K562 (cell line): ENCODE results near the gene TCHH. TPM values are rescaled to one million over a fixed set of nuclear protein-coding genes. Genes with fewer than 3 reads are reported as not detected.

Source experiments
- ATAC-seq: fragments of 200-7000 bp; cut with Tn5 transposase; 3 replicates; pipeline ENCODE4 v1.9.1; 2020; ENCODE audit warnings: moderate library complexity
- BruUV-seq: library from RNA; stranded (reverse); fragments of 400-500 nt; replicated peaks from 2 replicates; lab custom pipeline; 2021; lab: Mats Ljungman, UMichigan
- CTCF ChIA-PET: fragments of 300-600 bp; formaldehyde crosslinking; extraction: SDS; loops from one replicate; lab custom pipeline; 2021; ENCODE audit warnings: low intra/inter-chr PET ratio; lab: Yijun Ruan, JAX
- POLR2A ChIA-PET: fragments of 300-600, 350-650 bp; sonication (Branson Sonifier 250); formaldehyde crosslinking; extraction: SDS; loops from one replicate; lab custom pipeline; 2021; ENCODE audit warnings: antibody characterized with exemption, inconsistent platforms; lab: Yijun Ruan, JAX
- DNase-seq, 4 experiments: peaks; one replicate each; pipeline versions ENCODE4 v3.0.0 to v3.0.0-alpha.2; 2011 to 2018; ENCODE audit warnings: low spot score in 3 of 4, mixed read lengths in 3 of 4; ENCODE audit errors: extremely low read depth in 1 of 4
- FAIRE-seq: peaks from 2 replicates; lab custom pipeline; 2011; peaks lifted over from hg19 to GRCh38; lab: Jason Lieb, UNC
- H2AFZ ChIP-seq: 2 replicates; pipeline ENCODE4 v1.6.0; 2011; ENCODE audit warnings: low read depth, low read length, control low read depth, inconsistent platforms
- H3K27ac ChIP-seq: fragments of 200-600 bp; 3 replicates; pipeline ENCODE4 v1.8.0; 2011; ENCODE audit warnings: low read depth, mild to moderate bottlenecking, control low read depth, inconsistent platforms, low read length, moderate library complexity, mixed read lengths; ENCODE audit errors: extremely low read depth
- H3K27me3 ChIP-seq, 2 experiments: fragments of 300-600 bp in 1 of 2; 2 replicates in 1 of 2; 3 replicates in 1 of 2; pipeline versions ENCODE4 v1.6.0 to v1.8.0; 2011; ENCODE audit warnings: inconsistent platforms in 2 of 2, low read length in 2 of 2, mild to moderate bottlenecking in 1 of 2, mixed read lengths in 1 of 2, moderate library complexity in 1 of 2; ENCODE audit not compliant: control insufficient read depth in 2 of 2, insufficient read depth in 2 of 2
- H3K36me3 ChIP-seq: fragments of 300-600 bp; 3 replicates; pipeline ENCODE4 v1.8.0; 2011; ENCODE audit warnings: mild to moderate bottlenecking, low read length, inconsistent platforms; ENCODE audit not compliant: control insufficient read depth, insufficient read depth
- H3K4me1 ChIP-seq, 2 experiments: fragments of 200-600 bp in 1 of 2; replicated peaks in 1 of 2; 2 replicates in 1 of 2; 3 replicates in 1 of 2; pipeline versions ENCODE4 v1.5.1 to v1.8.0; 2011; ENCODE audit warnings: inconsistent platforms in 2 of 2, low read length in 2 of 2, mild to moderate bottlenecking in 1 of 2, mixed read lengths in 1 of 2, moderate library complexity in 1 of 2; ENCODE audit not compliant: control insufficient read depth in 2 of 2, insufficient read depth in 2 of 2
- H3K4me2 ChIP-seq: 2 replicates; pipeline ENCODE4 v1.6.1; 2011; ENCODE audit warnings: low read length, control low read depth, inconsistent platforms, mixed read lengths; ENCODE audit not compliant: insufficient read depth
- H3K4me3 ChIP-seq: fragments of 200-600 bp; sonication (generic), shearing (Covaris generic); 2 replicates; pipeline ENCODE4 v1.5.1; 2016; ENCODE audit warnings: control low read depth, inconsistent platforms
- H3K79me2 ChIP-seq: fragments of 200-600 bp; 3 replicates; pipeline ENCODE4 v1.8.0; 2011; ENCODE audit warnings: low read length, inconsistent platforms; ENCODE audit not compliant: control insufficient read depth, insufficient read depth
- H3K9ac ChIP-seq, 2 experiments: 2 replicates each; pipeline versions ENCODE4 v1.6.0 to v1.6.1; 2011; ENCODE audit warnings: low read depth in 2 of 2, low read length in 2 of 2, control low read depth in 1 of 2, inconsistent platforms in 1 of 2, mild to moderate bottlenecking in 1 of 2, mixed read lengths in 1 of 2; ENCODE audit not compliant: insufficient read depth in 1 of 2
- H3K9me1 ChIP-seq: one replicate; pipeline ENCODE4 v1.6.0; 2011; ENCODE audit warnings: inconsistent platforms, mild to moderate bottlenecking, low read length, moderate library complexity; ENCODE audit not compliant: control insufficient read depth, insufficient read depth
- H3K9me3 ChIP-seq: replicated peaks from 2 replicates; pipeline ENCODE4 v1.5.1; 2011; ENCODE audit warnings: low read depth, low read length, inconsistent platforms; ENCODE audit not compliant: control insufficient read depth, insufficient read depth
- H4K20me1 ChIP-seq: replicated peaks from 2 replicates; pipeline ENCODE4 v1.6.1; 2011; ENCODE audit warnings: low read length, inconsistent platforms, mixed read lengths; ENCODE audit not compliant: control insufficient read depth, insufficient read depth
- CBX2 ChIP-seq: fragments of 200-600 bp; sonication (generic); IDR thresholded peaks from one replicate; pipeline ENCODE4 v1.6.1; 2012; ENCODE audit warnings: mild to moderate bottlenecking, low read length, inconsistent platforms; ENCODE audit not compliant: insufficient read depth, poor library complexity, severe bottlenecking
- CHAMP1 ChIP-seq: fragments of 450-650 bp; IDR thresholded peaks from 2 replicates; pipeline ENCODE4 v1.6.1; 2016; ENCODE audit warnings: mild to moderate bottlenecking
- CHD1 ChIP-seq: fragments of 200-600 bp; sonication (generic); IDR thresholded peaks from one replicate; pipeline ENCODE4 v1.6.1; 2012; ENCODE audit warnings: mild to moderate bottlenecking, moderate library complexity, low read length, inconsistent platforms
- CTCFL ChIP-seq: IDR thresholded peaks from 2 replicates; pipeline ENCODE4 v1.6.1; 2011; ENCODE audit warnings: borderline replicate concordance, low read depth, mild to moderate bottlenecking, moderate library complexity, low read length; ENCODE audit not compliant: insufficient read depth, poor library complexity, severe bottlenecking
- FOXO4 ChIP-seq: fragments of 450-650 bp; formaldehyde crosslinking; IDR thresholded peaks from 2 replicates; pipeline ENCODE4 v1.4.0; 2020; ENCODE audit warnings: mild to moderate bottlenecking, moderate library complexity
- HMGXB4 ChIP-seq: sonication (generic); formaldehyde crosslinking; IDR thresholded peaks from 2 replicates; pipeline ENCODE4 v1.8.1; 2023; ENCODE audit warnings: mild to moderate bottlenecking, missing genetic modification reagents
- HOXB6 ChIP-seq: fragments of 250-450 bp; sonication (Bioruptor Pico); IDR thresholded peaks from 2 replicates; pipeline ENCODE4 v1.5.1; 2022; ENCODE audit warnings: mild to moderate bottlenecking, borderline replicate concordance
- NR0B1 ChIP-seq: fragments of 450-650 bp; IDR thresholded peaks from one replicate; pipeline ENCODE4 v1.6.1; 2018; ENCODE audit warnings: mild to moderate bottlenecking, moderate library complexity; ENCODE audit not compliant: partially characterized antibody
- TAF1 ChIP-seq: IDR thresholded peaks from 2 replicates; pipeline ENCODE4 v1.6.1; 2011; ENCODE audit warnings: mild to moderate bottlenecking, low read length, moderate library complexity; ENCODE audit not compliant: insufficient read depth, control insufficient read depth, severe bottlenecking; ENCODE audit errors: extremely low read depth
- ZNF121 ChIP-seq: sonication (generic); formaldehyde crosslinking; conservative IDR thresholded peaks from 2 replicates; pipeline ENCODE4 v1.8.0; 2022; ENCODE audit warnings: missing genetic modification reagents
- ZNF644 ChIP-seq: fragments of 200-800 bp; sonication (Bioruptor generic); IDR thresholded peaks from 2 replicates; pipeline ENCODE4 v1.6.1; 2016; ENCODE audit warnings: low read depth, missing genetic modification characterization, missing compliant biosample characterization
- ZNF699 ChIP-seq: fragments of 250-450 bp; sonication (Bioruptor Pico); IDR thresholded peaks from 2 replicates; pipeline ENCODE4 v1.8.0; 2021; ENCODE audit warnings: mild to moderate bottlenecking, moderate library complexity; ENCODE audit not compliant: insufficient replicate concordance
- ZNF780A ChIP-seq: fragments of 250-450 bp; sonication (Bioruptor Pico); IDR thresholded peaks from 2 replicates; pipeline ENCODE4 v1.5.0; 2021; ENCODE audit warnings: mild to moderate bottlenecking
- WGBS: fragments of 100-300 bp; shearing (Covaris generic); methylation state at CpG from one replicate; pipeline ENCODE4 v1.1.6; 2016; ENCODE audit warnings: low coverage, mixed read lengths; ENCODE audit not compliant: insufficient coverage; ENCODE audit errors: missing lambda C conversion rate; 5-methylcytosine and 5-hydroxymethylcytosine counted together
- in situ Hi-C: fragments of 300-500 bp; cut with MboI; formaldehyde crosslinking; loops from 4 replicates; pipeline ENCODE4 v1.15.0; 2018; ENCODE audit warnings: inconsistent platforms, mixed read lengths
- intact Hi-C: fragments of 100-400 bp; cut with micrococcal nuclease; formaldehyde crosslinking; loops from 2 replicates; pipeline ENCODE4 v1.14.2; 2022
- polyA plus RNA-seq, 8 experiments: library from polyadenylated mRNA; depleted of rRNA in 4 of 8; stranded (reverse) in 5 of 8; unstranded in 3 of 8; fragments of >200 nt; fragmentation: Nextera tagmentation in 2 of 8; fragmentation: Illumina TruSeq in 1 of 8; extraction: Ambion mirVana in 2 of 8; extraction: Trizol in 1 of 8; gene quantifications; 2 replicates each; pipeline versions ENCODE4 v1.2.1 to v1.2.3, GENCODE V29; 2011 to 2014; ENCODE audit warnings: inconsistent platforms in 1 of 8, missing spikeins in 1 of 8
- total RNA-seq, 7 experiments: library from RNA; depleted of rRNA in 6 of 7; stranded (reverse); fragments of >200 nt in 6 of 7; fragmentation: Illumina TruSeq in 2 of 7; extraction: Trizol in 2 of 7; gene quantifications; 2 replicates each; pipeline versions ENCODE4 v1.2.1 to v1.2.3, GENCODE V29; 2011 to 2021; ENCODE audit warnings: low replicate concordance in 1 of 7

Gene TCHH
- total and polyA plus RNA-seq, 9 of the 15 experiments (the other 6 are each of a cell fraction or from before 2014, with no cell fraction given) = not detected

- Histone ChIP-seq H2AFZ (no peak overlapping the region), H3K9me3 (no peaks in the 10 kb centered on the region), H3K27ac (no peak overlapping the region), H3K79me2 (no peaks in the 10 kb centered on the region), H3K4me1 (no peaks in the 10 kb centered on the region), H4K20me1 (no peaks in the 10 kb centered on the region), H3K4me3 (no peak overlapping the region), H3K27me3 (no peaks in the 10 kb centered on the region), H3K36me3 (no peaks in the 10 kb centered on the region), H3K9me1 (no peaks in the 10 kb centered on the region), H3K4me2 (no peak overlapping the region), H3K9ac (no peak overlapping the region)
- no peak for DNase-seq
- ChIA-PET POLR2A (no interaction called here), CTCF (no interaction called here)
- BruUV-seq = no TSS peak
- intact Hi-C loops (no loop called here), in situ Hi-C loops (no loop called here)
- FAIRE-seq = no peak
- 0% methylated on average over 1 of the region's 1 CpG for WGBS
- no peak for ATAC-seq
- TF ChIP-seq TAF1 (no peak), ZNF121 (CRISPR knock-in tag) (no peak), ZNF780A (CRISPR knock-in tag) (no peak), HOXB6 (CRISPR knock-in tag) (no peak), CHD1 (no peak), FOXO4 (no peak), ZNF644 (tag) (no peak), HMGXB4 (no peak), CTCFL (no peak), ZNF699 (CRISPR knock-in tag) (no peak), CHAMP1 (no peak), NR0B1 (no peak), CBX2 (no peak)
Observed at GRCh38 chr1:152148981-152149380, 33.7 kb upstream of the TCHH start.
